Natural killer cell (primary cell): Measurements from ENCODE around the gene ABHD17C. TPM values are rescaled to one million over a fixed set of nuclear protein-coding genes. Genes with fewer than 3 reads are reported as not detected.
A peak's percentile ranks its signal among the peaks of the same experiment; 100 is the strongest.

Experiments
- ATAC-seq, 3 donors: fragments of 150-1000 bp in 2 of 3; fragments of 200-7000 bp in 1 of 3; cut with Tn5 transposase; 1 replicate in 1 of 3; 2 replicates in 2 of 3; pipeline ENCODE4 v1.10.0; 2021; ENCODE audit warnings: mild to moderate bottlenecking in 2 of 3, moderate library complexity in 2 of 3
- DNase-seq, 2 donors: peaks; one replicate each; pipeline versions ENCODE4 v3.0.0 to v3.0.0-alpha.2; 2013 to 2021; ENCODE audit warnings: mixed read lengths in 1 of 2
- H3K27ac ChIP-seq: one replicate; pipeline ENCODE4 v1.5.1; 2013; ENCODE audit warnings: mild to moderate bottlenecking, low read length
- H3K27me3 ChIP-seq: one replicate; pipeline ENCODE4 v1.6.1; 2013; ENCODE audit warnings: low read length; ENCODE audit not compliant: control insufficient read depth, insufficient read depth
- H3K36me3 ChIP-seq: one replicate; pipeline ENCODE4 v1.6.1; 2013; ENCODE audit warnings: low read length; ENCODE audit not compliant: control insufficient read depth, insufficient read depth
- H3K4me1 ChIP-seq: one replicate; pipeline ENCODE4 v1.6.1; 2013; ENCODE audit warnings: low read length; ENCODE audit not compliant: control insufficient read depth, insufficient read depth
- H3K4me3 ChIP-seq: one replicate; pipeline ENCODE4 v1.5.1; 2013; ENCODE audit warnings: low read length
- H3K9me3 ChIP-seq: one replicate; pipeline ENCODE4 v1.6.1; 2013; ENCODE audit warnings: low read length; ENCODE audit not compliant: control insufficient read depth, insufficient read depth
- H3K27ac Mint-ChIP-seq, 2 donors: one replicate each; pipeline ENCODE4 v1.8.0; 2022; ENCODE audit warnings: mild to moderate bottlenecking in 2 of 2, mixed read lengths in 2 of 2, moderate library complexity in 1 of 2
- H3K27me3 Mint-ChIP-seq, 2 donors: one replicate each; pipeline ENCODE4 v1.8.0; 2022; ENCODE audit warnings: low read depth in 2 of 2, mixed read lengths in 2 of 2
- H3K36me3 Mint-ChIP-seq: one replicate; pipeline ENCODE4 v1.8.0; 2022; ENCODE audit warnings: mixed read lengths
- H3K4me1 Mint-ChIP-seq, 2 donors: one replicate each; pipeline ENCODE4 v1.8.0; 2022; ENCODE audit warnings: mixed read lengths in 2 of 2
- H3K4me3 Mint-ChIP-seq: one replicate; pipeline ENCODE4 v1.8.0; 2022; ENCODE audit warnings: mild to moderate bottlenecking, moderate library complexity, mixed read lengths
- H3K9me3 Mint-ChIP-seq, 2 donors: one replicate each; pipeline ENCODE4 v1.8.0; 2022; ENCODE audit warnings: mixed read lengths in 2 of 2
- CTCF ChIP-seq: fragments of 200-600 bp; IDR thresholded peaks from one replicate; pipeline ENCODE4 v1.8.0; 2022; ENCODE audit warnings: antibody characterized with exemption
- WGBS: methylation state at CpG from one replicate; pipeline ENCODE4 v1.1.7; 2013; ENCODE audit warnings: missing lambda C conversion rate; ENCODE audit not compliant: insufficient coverage; 5-methylcytosine and 5-hydroxymethylcytosine counted together
- intact Hi-C: fragments of 100-400 bp; cut with micrococcal nuclease; formaldehyde crosslinking; loops from one replicate; pipeline ENCODE4 v1.14.2; 2022
- total RNA-seq, 4 donors: library from RNA; stranded (reverse); fragments of 120-200 nt in 1 of 4; gene quantifications; one replicate each; pipeline versions ENCODE4 v1.2.3 to v1.2.4, GENCODE V29; 2013 to 2022

Gene ABHD17C
- total RNA-seq, 3 donors from 2014 or later (not counting 1 experiment from before 2014, with no cell fraction given), result 2.4 to 4.4 (median 4.3) TPM

- peak overlapping the region; percentile 77 to 83 for H3K27ac Mint-ChIP-seq
- intact Hi-C loops, result no loop called here
- H3K27me3 Mint-ChIP-seq, result peaks cover 4 to 8% of the 10 kb centered on the region in 2 donors
- Histone ChIP-seq H3K4me3 (peak overlapping the region; percentile 50), H3K27ac (peak overlapping the region; percentile 67), H3K27me3 (no peaks in the 10 kb centered on the region), H3K9me3 (no peaks in the 10 kb centered on the region), H3K4me1 (peaks cover 12% of the 10 kb centered on the region), H3K36me3 (no peaks in the 10 kb centered on the region)
- H3K36me3 Mint-ChIP-seq, result no peaks in the 10 kb centered on the region
- H3K4me3 Mint-ChIP-seq, result peak overlapping the region; percentile 94
- H3K9me3 Mint-ChIP-seq, result no peaks in the 10 kb centered on the region
- DNase-seq, result peak in 1 of 2 donors; percentile 39
- no peak for TF ChIP-seq CTCF
- peak in 2 of 3 donors; percentile 11 to 24 for ATAC-seq
- H3K4me1 Mint-ChIP-seq, result peaks cover 17 to 28% of the 10 kb centered on the region in 2 donors
- 53% methylated on average over 15 of the region's 15 CpGs for WGBS
Observed at GRCh38 chr15:80693682-80694610, 1.2 kb upstream of the ABHD17C start.

- Mint-ChIP-seq H3K4me1 (peaks cover 17 to 29% of the 10 kb centered on the region in 2 donors), H3K27me3 (peaks cover 6 to 8% of the 10 kb centered on the region in 2 donors), H3K36me3 (no peaks in the 10 kb centered on the region), H3K4me3 (peak overlapping the region; percentile 94), H3K9me3 (no peaks in the 10 kb centered on the region), H3K27ac (peak overlapping the region; percentile 77 to 83)
- no peak for TF ChIP-seq CTCF
- peak overlapping the region; percentile 67 for H3K27ac ChIP-seq
- H3K36me3 ChIP-seq, result no peaks in the 10 kb centered on the region
- peaks cover 12% of the 10 kb centered on the region for H3K4me1 ChIP-seq
- intact Hi-C loops, result no loop called here
- peak overlapping the region; percentile 50 for H3K4me3 ChIP-seq
- H3K9me3 ChIP-seq, result no peaks in the 10 kb centered on the region
- WGBS, result under 1% methylated on average over 45 of the region's 47 CpGs
- H3K27me3 ChIP-seq, result no peaks in the 10 kb centered on the region
- DNase-seq (peak; percentile 23 to 62), ATAC-seq (peak; percentile 58 to 62 (median 58))
Observed at GRCh38 chr15:80694611-80695098, 455 bp upstream of the ABHD17C start.

GRCh38 chr15:80695911-80696661, 976 bp downstream of the ABHD17C start:
- ATAC-seq (no peak), DNase-seq (peak in 1 of 2 donors; percentile 54)
- Mint-ChIP-seq H3K27me3 (peaks cover 0 to 6% of the 10 kb centered on the region in 2 donors), H3K27ac (peak overlapping the region in 1 of 2 donors; percentile 72), H3K9me3 (no peaks in the 10 kb centered on the region), H3K4me3 (peak overlapping the region; percentile 92), H3K4me1 (peaks cover 17 to 29% of the 10 kb centered on the region in 2 donors), H3K36me3 (no peaks in the 10 kb centered on the region)
- peak overlapping the region; percentile 48 for H3K4me3 ChIP-seq
- intact Hi-C loops, result no loop called here
- peak; percentile 10 for TF ChIP-seq CTCF
- no peaks in the 10 kb centered on the region for H3K9me3 ChIP-seq
- no peaks in the 10 kb centered on the region for H3K27me3 ChIP-seq
- WGBS, result 3% methylated on average over 43 of the region's 43 CpGs
- H3K4me1 ChIP-seq, result peaks cover 12% of the 10 kb centered on the region
- no peak overlapping the region for H3K27ac ChIP-seq
- H3K36me3 ChIP-seq, result no peaks in the 10 kb centered on the region
